SHP77 treated with DMSO at 0.1 percent for 48 hours (cell line): ENCODE data around the gene DUSP23.

Source experiments
- DNase-seq: peaks from one replicate; lab custom pipeline; 2025; lab: John Stamatoyannopoulos, UW

The DUSP23 gene

DNA sequence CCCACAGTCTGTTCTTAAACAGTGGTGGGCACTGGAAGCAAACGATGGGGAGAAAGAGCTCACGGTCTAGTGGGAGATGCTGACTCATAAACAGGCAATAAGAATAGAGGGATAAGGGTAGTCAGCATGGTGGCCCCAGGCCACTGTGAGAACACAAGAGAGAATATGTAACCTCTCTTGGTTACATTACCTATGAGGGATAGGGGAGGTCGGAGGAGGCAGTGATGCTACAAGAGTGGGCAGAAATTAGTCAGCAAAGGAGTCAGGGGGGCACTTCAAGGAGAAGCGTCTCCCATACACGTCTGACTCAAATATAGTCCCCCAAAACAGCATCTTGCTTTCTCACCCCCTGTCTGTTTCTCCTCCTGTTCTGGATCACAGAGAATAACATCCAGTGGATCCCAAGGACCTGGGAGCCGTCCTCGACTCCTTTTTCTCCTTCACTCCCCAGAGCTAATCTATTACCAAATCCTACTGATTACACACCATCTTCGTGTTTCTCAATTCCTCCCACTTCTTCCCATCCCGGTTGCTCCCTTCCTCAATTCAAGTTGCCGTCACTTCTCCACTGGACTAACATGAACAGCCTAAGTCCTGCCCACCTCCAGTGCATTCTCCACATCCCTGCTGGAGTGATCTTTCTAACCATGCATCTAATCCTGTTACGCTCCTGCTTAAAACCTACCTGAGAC is 48.0 kb downstream of the DUSP23 start:
- DNase-seq: no peak

DNA sequence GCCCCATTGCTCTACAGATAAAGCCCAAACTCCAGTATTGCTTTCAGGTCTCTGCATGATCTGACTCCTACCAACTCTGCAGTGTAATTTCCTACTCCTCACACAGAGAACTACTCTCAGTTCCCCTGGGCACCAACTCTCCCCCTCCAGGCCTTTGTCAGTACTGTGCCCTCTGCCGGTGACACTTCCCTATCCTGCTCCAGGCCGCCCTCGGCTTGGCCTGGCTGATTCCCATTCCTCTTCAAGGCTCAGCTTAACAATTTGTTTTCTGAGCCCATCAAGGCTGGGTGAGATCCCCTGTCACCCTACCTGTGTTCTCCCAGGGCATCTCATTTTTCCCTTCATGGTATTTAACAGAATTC is 48.5 kb downstream of the DUSP23 start:
- peak; percentile 12 for DNase-seq

DNA sequence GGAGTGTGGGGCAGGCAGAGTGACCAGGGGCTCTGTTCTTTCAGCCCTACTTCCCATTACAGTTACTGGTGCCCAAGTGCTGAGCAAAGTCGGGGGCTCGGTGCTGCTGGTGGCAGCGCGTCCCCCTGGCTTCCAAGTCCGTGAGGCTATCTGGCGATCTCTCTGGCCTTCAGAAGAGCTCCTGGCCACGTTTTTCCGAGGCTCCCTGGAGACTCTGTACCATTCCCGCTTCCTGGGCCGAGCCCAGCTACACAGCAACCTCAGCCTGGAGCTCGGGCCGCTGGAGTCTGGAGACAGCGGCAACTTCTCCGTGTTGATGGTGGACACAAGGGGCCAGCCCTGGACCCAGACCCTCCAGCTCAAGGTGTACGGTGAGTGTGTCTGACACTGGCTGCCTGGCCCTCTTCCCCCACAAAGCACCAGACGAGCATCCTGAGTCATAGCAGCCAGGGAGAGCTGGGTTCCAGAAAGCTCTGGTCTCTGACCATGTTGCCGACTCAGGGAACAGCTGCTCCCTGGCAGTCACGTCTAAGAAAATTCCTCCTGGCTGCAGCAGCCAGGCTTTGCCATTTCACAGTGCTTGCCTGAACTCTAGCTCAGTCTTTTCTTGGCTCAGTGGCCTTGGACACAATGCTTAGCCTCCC is 49.2 kb downstream of the DUSP23 start:
- no peak for DNase-seq

DNA sequence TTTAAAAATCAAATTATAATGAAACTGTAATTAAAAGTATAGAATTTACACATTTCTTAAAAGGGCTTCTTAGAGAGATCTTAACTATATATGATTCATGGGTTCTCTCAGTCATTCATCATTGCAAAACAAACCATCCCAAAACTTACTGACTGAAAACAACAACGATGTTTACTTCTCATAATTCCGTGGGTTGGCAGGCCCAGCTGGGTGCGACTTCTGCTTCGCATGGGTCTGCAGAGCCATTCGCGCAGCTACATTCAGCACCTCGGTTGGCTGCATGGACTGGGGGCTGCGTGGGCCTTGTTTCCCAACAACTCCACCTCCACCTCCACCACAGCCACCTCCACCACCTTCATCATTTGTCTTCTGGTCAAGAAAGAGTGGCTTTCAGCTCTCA is 50.0 kb downstream of the DUSP23 start:
- no peak for DNase-seq

- DNase-seq: no peak
Observed at GRCh38 chr1:159831412-159832141, 50.8 kb downstream of the DUSP23 start.
